Adrenal gland (tissue), 5 donors: ENCODE data around the gene CEND1.

Source experiments
- POLR2A ChIP-seq, 2 donors: fragments of 450-650 bp; IDR thresholded peaks; one replicate each; pipeline ENCODE4 v1.6.1; 2017; ENCODE audit warnings: antibody characterized with exemption in 2 of 2, mild to moderate bottlenecking in 2 of 2, moderate library complexity in 1 of 2
- TF ChIP-seq, protein P1 (sequence below), 6 experiments: fragments of 450-650 bp in 4 of 6; fragments of 200-600 bp in 2 of 6; sonication (generic) in 1 of 6; IDR thresholded peaks; 1 replicate in 5 of 6; 2 replicates in 1 of 6; pipeline versions ENCODE4 v1.5.1 to v1.8.0; 2016 to 2021; ENCODE audit warnings: antibody characterized with exemption in 6 of 6, mild to moderate bottlenecking in 2 of 6, moderate library complexity in 1 of 6
- donor health status: DM: no; HTN: no; CAD: no.

DNA sequence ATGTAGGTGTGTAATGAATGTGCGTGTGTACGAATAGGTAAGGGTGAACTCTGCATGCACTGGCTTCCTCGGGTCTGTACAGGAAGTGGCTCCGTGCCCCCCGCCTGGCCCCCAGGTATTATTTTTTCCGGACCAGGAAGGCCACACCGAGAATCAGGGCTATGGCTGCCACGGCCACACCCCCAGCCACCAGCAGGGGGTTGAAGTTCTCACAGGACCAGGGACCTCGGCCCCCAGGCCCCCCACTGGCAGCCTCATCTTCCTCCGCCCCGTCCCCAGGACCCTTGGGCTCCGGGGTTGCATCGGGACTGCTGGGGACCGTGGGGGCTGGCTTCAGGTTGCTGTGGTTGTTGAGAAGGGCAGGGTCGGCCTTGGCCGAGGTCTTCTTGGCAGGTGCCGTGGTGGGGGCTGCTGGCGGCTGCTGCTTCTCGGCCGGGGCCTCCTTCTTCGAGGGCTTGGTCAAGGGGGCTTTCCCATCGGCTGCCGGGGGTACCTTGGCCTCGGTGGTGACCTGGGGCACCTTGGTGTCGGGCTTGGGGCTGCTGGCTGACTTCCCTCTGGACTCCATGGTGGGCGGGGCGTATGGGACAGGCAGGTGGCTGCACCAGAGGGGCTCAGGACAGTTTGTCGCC is 1.8 kb downstream of the CEND1 start:
- TF ChIP-seq, protein P1, sequence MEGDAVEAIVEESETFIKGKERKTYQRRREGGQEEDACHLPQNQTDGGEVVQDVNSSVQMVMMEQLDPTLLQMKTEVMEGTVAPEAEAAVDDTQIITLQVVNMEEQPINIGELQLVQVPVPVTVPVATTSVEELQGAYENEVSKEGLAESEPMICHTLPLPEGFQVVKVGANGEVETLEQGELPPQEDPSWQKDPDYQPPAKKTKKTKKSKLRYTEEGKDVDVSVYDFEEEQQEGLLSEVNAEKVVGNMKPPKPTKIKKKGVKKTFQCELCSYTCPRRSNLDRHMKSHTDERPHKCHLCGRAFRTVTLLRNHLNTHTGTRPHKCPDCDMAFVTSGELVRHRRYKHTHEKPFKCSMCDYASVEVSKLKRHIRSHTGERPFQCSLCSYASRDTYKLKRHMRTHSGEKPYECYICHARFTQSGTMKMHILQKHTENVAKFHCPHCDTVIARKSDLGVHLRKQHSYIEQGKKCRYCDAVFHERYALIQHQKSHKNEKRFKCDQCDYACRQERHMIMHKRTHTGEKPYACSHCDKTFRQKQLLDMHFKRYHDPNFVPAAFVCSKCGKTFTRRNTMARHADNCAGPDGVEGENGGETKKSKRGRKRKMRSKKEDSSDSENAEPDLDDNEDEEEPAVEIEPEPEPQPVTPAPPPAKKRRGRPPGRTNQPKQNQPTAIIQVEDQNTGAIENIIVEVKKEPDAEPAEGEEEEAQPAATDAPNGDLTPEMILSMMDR (IDR thresholded peaks at IDR 0.05): no peak
- TF ChIP-seq POLR2A (IDR thresholded peaks at IDR 0.05): no peak
